Endodermal cell (in vitro differentiated cells): ENCODE results near the gene INVS. TPM values are rescaled to one million over a fixed set of nuclear protein-coding genes. Genes with fewer than 3 reads are reported as not detected.
A peak's percentile ranks its signal among the peaks of the same experiment; 100 is the strongest.

Experiments
- DNase-seq: peaks from one replicate; pipeline ENCODE4 v3.0.0-alpha.2; 2017
- H3K27ac ChIP-seq: 2 replicates; pipeline ENCODE4 v1.5.1; 2013; ENCODE audit warnings: mild to moderate bottlenecking, low read depth, low read length, moderate library complexity
- H3K27me3 ChIP-seq: 2 replicates; pipeline ENCODE4 v1.6.1; 2013; ENCODE audit warnings: mild to moderate bottlenecking, low read length, moderate library complexity; ENCODE audit not compliant: insufficient read depth, control insufficient read depth, poor library complexity, severe bottlenecking
- H3K36me3 ChIP-seq: 2 replicates; pipeline ENCODE4 v1.7.0; 2013; ENCODE audit warnings: mild to moderate bottlenecking, low read length, moderate library complexity; ENCODE audit not compliant: control insufficient read depth, insufficient read depth
- H3K4me1 ChIP-seq: one replicate; pipeline ENCODE4 v1.7.0; 2013; ENCODE audit warnings: low read length; ENCODE audit not compliant: control insufficient read depth, insufficient read depth
- H3K4me3 ChIP-seq: 2 replicates; pipeline ENCODE4 v1.5.1; 2013; ENCODE audit warnings: mild to moderate bottlenecking, low read length, moderate library complexity
- H3K9ac ChIP-seq: 2 replicates; pipeline ENCODE4 v1.6.1; 2013; ENCODE audit warnings: mild to moderate bottlenecking, low read length, moderate library complexity; ENCODE audit not compliant: poor library complexity, severe bottlenecking; ENCODE audit errors: extremely low read depth
- H3K9me3 ChIP-seq: 2 replicates; pipeline ENCODE4 v1.6.1; 2013; ENCODE audit warnings: mild to moderate bottlenecking, low read length, moderate library complexity; ENCODE audit not compliant: control insufficient read depth
- H3K27ac Mint-ChIP-seq: 2 replicates; pipeline ENCODE4 v1.8.0; 2020; ENCODE audit warnings: mixed read lengths
- H3K27me3 Mint-ChIP-seq: 2 replicates; pipeline ENCODE4 v1.8.0; 2021; ENCODE audit warnings: mild to moderate bottlenecking, mixed read lengths; ENCODE audit not compliant: insufficient read depth
- H3K36me3 Mint-ChIP-seq: 2 replicates; pipeline ENCODE4 v1.8.0; 2020; ENCODE audit warnings: low read depth, mixed read lengths
- H3K4me1 Mint-ChIP-seq: 2 replicates; pipeline ENCODE4 v1.8.0; 2020; ENCODE audit warnings: mixed read lengths
- H3K4me3 Mint-ChIP-seq: 2 replicates; pipeline ENCODE4 v1.8.0; 2020; ENCODE audit warnings: mild to moderate bottlenecking, moderate library complexity, mixed read lengths
- H3K9me3 Mint-ChIP-seq: 2 replicates; pipeline ENCODE4 v1.8.0; 2020; ENCODE audit warnings: mild to moderate bottlenecking, mixed read lengths
- WGBS, 2 experiments: methylation state at CpG; one replicate each; pipeline versions ENCODE4 v1.1.5 to v1.1.7; 2013; ENCODE audit warnings: missing lambda C conversion rate in 2 of 2, mixed read lengths in 1 of 2; ENCODE audit not compliant: insufficient coverage in 1 of 2, insufficient read length in 1 of 2; 5-methylcytosine and 5-hydroxymethylcytosine counted together
- total RNA-seq, 2 donors: library from RNA; stranded (reverse); fragmentation: NEBNext Ultra II Directional in 1 of 2; extraction: Animal tissue kit (Norgen Biotek cat#: 25700) in 1 of 2; gene quantifications; 2 replicates in 1 of 2; 3 replicates in 1 of 2; pipeline ENCODE4 v1.2.1, GENCODE V29; 2021
- TF ChIP-seq, protein P1 (sequence below): fragments of 200-600 bp; sonication (generic); conservative IDR thresholded peaks from 2 replicates; pipeline ENCODE4 v1.5.0; 2021; ENCODE audit warnings: antibody characterized with exemption, mild to moderate bottlenecking

INVS gene
- total RNA-seq, 2 donors from 2014 or later = 22.8 to 26.6 TPM

DNA sequence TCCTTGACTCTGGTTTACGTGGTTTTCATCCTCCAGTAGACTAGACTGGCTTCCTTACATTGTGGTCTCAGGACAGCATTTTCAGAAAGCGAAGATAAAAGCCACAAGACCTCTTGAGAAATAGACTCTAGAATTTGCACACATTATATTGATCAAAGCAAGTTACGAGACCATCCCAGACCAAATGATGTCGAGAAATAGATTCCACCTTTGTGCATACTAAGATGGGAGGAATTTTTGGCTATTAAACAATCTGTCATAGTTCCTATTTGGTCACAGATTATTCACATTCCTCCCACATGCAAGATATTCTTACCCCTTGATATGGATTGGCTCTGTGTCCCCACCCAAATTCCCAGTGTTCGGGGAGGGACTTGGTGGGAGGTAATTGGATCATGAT, 188.1 kb downstream of the INVS start:
- WGBS, 2 experiments = 91 to 100% methylated on average over 3 to 5 of the region's 5 CpGs
- DNase-seq = no peak
- peaks cover 13% of the 10 kb centered on the region for H3K9me3 Mint-ChIP-seq
- H3K36me3 ChIP-seq = peaks cover 70% of the 10 kb centered on the region
- TF ChIP-seq, protein P1, sequence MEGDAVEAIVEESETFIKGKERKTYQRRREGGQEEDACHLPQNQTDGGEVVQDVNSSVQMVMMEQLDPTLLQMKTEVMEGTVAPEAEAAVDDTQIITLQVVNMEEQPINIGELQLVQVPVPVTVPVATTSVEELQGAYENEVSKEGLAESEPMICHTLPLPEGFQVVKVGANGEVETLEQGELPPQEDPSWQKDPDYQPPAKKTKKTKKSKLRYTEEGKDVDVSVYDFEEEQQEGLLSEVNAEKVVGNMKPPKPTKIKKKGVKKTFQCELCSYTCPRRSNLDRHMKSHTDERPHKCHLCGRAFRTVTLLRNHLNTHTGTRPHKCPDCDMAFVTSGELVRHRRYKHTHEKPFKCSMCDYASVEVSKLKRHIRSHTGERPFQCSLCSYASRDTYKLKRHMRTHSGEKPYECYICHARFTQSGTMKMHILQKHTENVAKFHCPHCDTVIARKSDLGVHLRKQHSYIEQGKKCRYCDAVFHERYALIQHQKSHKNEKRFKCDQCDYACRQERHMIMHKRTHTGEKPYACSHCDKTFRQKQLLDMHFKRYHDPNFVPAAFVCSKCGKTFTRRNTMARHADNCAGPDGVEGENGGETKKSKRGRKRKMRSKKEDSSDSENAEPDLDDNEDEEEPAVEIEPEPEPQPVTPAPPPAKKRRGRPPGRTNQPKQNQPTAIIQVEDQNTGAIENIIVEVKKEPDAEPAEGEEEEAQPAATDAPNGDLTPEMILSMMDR = no peak
- H3K4me3 ChIP-seq = no peak overlapping the region
- H3K9ac ChIP-seq = no peak overlapping the region
- H3K9me3 ChIP-seq = peaks cover 30% of the 10 kb centered on the region
- H3K4me1 ChIP-seq = no peaks in the 10 kb centered on the region
- no peak overlapping the region for H3K27ac ChIP-seq
- H3K4me1 Mint-ChIP-seq = no peaks in the 10 kb centered on the region
- H3K27ac Mint-ChIP-seq = no peak overlapping the region
- H3K27me3 ChIP-seq = no peaks in the 10 kb centered on the region
- no peaks in the 10 kb centered on the region for H3K27me3 Mint-ChIP-seq
- H3K36me3 Mint-ChIP-seq = peaks cover 73% of the 10 kb centered on the region
- H3K4me3 Mint-ChIP-seq = no peak overlapping the region

GRCh38 chr9:100290714-100291113, 191.7 kb downstream of the INVS start:
- TF ChIP-seq, protein P1 = no peak
- no peak overlapping the region for H3K27ac Mint-ChIP-seq
- peaks cover 84% of the 10 kb centered on the region for H3K36me3 Mint-ChIP-seq
- no peak overlapping the region for H3K4me3 ChIP-seq
- no peaks in the 10 kb centered on the region for H3K4me1 Mint-ChIP-seq
- no peak overlapping the region for H3K4me3 Mint-ChIP-seq
- no peak for DNase-seq
- 94 to 95% methylated on average over 3 to 4 of the region's 4 CpGs for WGBS, 2 experiments
- H3K4me1 ChIP-seq = no peaks in the 10 kb centered on the region
- peaks cover 17% of the 10 kb centered on the region for H3K9me3 ChIP-seq
- H3K36me3 ChIP-seq = peaks cover 86% of the 10 kb centered on the region
- peaks cover 4% of the 10 kb centered on the region for H3K9me3 Mint-ChIP-seq
- no peaks in the 10 kb centered on the region for H3K27me3 ChIP-seq
- H3K27ac ChIP-seq = no peak overlapping the region
- no peaks in the 10 kb centered on the region for H3K27me3 Mint-ChIP-seq
- no peak overlapping the region for H3K9ac ChIP-seq

DNA sequence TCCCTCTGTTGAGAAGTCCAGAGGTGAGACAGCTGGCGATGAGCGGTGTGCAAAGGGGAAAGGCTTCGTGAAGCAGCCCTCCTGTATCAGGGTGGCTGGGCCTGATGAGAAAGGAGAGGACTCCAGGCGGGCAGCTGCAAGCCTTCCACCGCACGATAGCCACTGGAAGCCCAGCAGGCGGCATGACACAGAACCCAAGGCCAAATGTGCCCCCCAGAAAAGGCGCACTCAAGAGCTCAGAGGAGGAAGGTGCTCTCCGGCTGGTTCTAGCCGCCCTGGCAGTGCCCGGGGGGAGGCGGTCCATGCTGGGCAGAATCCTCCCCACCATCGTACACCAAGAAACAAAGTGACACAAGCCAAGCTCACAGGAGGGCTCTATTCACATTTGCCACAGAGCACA, 193.4 kb downstream of the INVS start:
- Histone ChIP-seq H3K9me3 (peaks cover 13% of the 10 kb centered on the region), H3K4me3 (no peak overlapping the region), H3K4me1 (no peaks in the 10 kb centered on the region), H3K36me3 (peaks cover 86% of the 10 kb centered on the region), H3K9ac (no peak overlapping the region), H3K27me3 (no peaks in the 10 kb centered on the region), H3K27ac (no peak overlapping the region)
- WGBS, 2 experiments = 96 to 100% methylated on average over 2 to 13 of the region's 13 CpGs
- DNase-seq = no peak
- Mint-ChIP-seq H3K36me3 (peaks cover 79% of the 10 kb centered on the region), H3K27me3 (no peaks in the 10 kb centered on the region), H3K4me1 (peaks cover 2% of the 10 kb centered on the region), H3K9me3 (peaks cover 3% of the 10 kb centered on the region), H3K4me3 (no peak overlapping the region), H3K27ac (peak overlapping the region; percentile 41)
- TF ChIP-seq, protein P1 = no peak
